ENCODE measurements around the gene MAPK8. TPM values are rescaled to one million over a fixed set of nuclear protein-coding genes. Genes with fewer than 3 reads are reported as not detected.
"Not testable (repeated sequence)": the region's sequence is repeated elsewhere in the genome, so short reads cannot be mapped to it uniquely, and the experiment has no call there.

Gene MAPK8
- total RNA-seq, 2 donors from 2014 or later = 39.3 to 74.4 TPM

DNA sequence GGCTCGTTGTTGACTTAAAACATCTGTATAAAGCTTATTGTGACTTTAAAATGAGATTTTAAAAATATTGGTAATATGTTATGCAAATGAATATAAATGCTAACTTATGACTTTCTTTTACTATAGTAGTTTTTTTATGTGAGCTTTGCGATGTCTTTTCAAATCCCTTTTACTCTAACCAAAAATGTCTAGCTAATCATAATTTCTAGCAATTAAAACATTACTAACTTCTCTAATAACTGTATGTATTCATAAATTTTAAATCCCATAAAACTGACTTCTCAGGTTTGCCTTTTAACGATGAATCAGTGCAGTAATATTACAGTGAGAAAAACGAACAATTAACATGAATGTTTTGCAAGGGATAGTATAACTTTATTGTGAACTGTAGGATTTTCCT lies 113.2 kb downstream of the MAPK8 start:
- no peaks in the 10 kb centered on the region for H3K9me3 ChIP-seq
- TF ChIP-seq, protein P1, sequence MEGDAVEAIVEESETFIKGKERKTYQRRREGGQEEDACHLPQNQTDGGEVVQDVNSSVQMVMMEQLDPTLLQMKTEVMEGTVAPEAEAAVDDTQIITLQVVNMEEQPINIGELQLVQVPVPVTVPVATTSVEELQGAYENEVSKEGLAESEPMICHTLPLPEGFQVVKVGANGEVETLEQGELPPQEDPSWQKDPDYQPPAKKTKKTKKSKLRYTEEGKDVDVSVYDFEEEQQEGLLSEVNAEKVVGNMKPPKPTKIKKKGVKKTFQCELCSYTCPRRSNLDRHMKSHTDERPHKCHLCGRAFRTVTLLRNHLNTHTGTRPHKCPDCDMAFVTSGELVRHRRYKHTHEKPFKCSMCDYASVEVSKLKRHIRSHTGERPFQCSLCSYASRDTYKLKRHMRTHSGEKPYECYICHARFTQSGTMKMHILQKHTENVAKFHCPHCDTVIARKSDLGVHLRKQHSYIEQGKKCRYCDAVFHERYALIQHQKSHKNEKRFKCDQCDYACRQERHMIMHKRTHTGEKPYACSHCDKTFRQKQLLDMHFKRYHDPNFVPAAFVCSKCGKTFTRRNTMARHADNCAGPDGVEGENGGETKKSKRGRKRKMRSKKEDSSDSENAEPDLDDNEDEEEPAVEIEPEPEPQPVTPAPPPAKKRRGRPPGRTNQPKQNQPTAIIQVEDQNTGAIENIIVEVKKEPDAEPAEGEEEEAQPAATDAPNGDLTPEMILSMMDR (IDR thresholded peaks at IDR 0.05) = no peak
- TF ChIP-seq POLR2AphosphoS5 (IDR thresholded peaks at IDR 0.05) (no peak), POLR2A (IDR thresholded peaks at IDR 0.05) (no peak)
- H3K36me3 ChIP-seq = no peaks in the 10 kb centered on the region
- 84% methylated on average over 4 of the region's 4 CpGs for WGBS
- no peaks in the 10 kb centered on the region for H3K4me1 ChIP-seq (replicated peaks)
- no peak for DNase-seq (ENCODE audit: low spot score)
- H3K27ac ChIP-seq = no peak overlapping the region
- intact Hi-C loops (cut with DNase I) = no loop called here
- no peak overlapping the region for H3K4me3 ChIP-seq
- no peaks in the 10 kb centered on the region for H3K27me3 ChIP-seq (replicated peaks; ENCODE audit: insufficient read depth)

DNA sequence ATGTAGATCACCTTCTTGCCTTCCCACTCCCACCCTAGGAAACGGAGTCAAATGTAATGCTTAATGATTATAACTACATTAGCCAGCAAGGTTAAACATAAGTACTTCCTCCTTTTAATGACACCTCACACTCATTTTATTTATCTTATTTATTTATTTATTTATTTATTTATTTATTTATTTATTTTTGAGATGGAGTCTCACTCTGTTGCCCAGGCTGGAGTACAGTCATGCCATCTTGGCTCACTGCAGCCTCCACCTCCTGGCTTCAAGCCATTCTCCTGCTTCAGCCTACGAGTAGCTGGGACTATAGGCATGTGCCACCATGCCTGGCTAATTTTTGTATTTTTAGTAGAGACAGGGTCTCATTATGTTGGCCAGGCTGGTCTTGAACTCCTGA lies 115.4 kb downstream of the MAPK8 start:
- intact Hi-C loops (cut with DNase I); H3K4me1 ChIP-seq (replicated peaks); H3K27me3 ChIP-seq (replicated peaks; ENCODE audit: insufficient read depth); H3K9me3 ChIP-seq; DNase-seq (ENCODE audit: low spot score); H3K4me3 ChIP-seq; H3K36me3 ChIP-seq; H3K27ac ChIP-seq: not testable (repeated sequence)
- 83% methylated on average over 2 of the region's 2 CpGs for WGBS

GRCh38 chr10:48423884-48424283 lies 117.4 kb downstream of the MAPK8 start:
- TF ChIP-seq, protein P1 (IDR thresholded peaks at IDR 0.05) = no peak
- TF ChIP-seq POLR2AphosphoS5 (IDR thresholded peaks at IDR 0.05) = no peak
- TF ChIP-seq POLR2A (IDR thresholded peaks at IDR 0.05) = no peak
- intact Hi-C loops (cut with DNase I) = no loop called here
- Histone ChIP-seq H3K4me1 (replicated peaks) (no peaks in the 10 kb centered on the region), H3K27ac (no peak overlapping the region), H3K27me3 (replicated peaks; ENCODE audit: insufficient read depth) (no peaks in the 10 kb centered on the region), H3K4me3 (no peak overlapping the region), H3K36me3 (no peaks in the 10 kb centered on the region), H3K9me3 (no peaks in the 10 kb centered on the region)
- 92% methylated on average over 4 of the region's 4 CpGs for WGBS
- no peak for DNase-seq (ENCODE audit: low spot score)

DNA sequence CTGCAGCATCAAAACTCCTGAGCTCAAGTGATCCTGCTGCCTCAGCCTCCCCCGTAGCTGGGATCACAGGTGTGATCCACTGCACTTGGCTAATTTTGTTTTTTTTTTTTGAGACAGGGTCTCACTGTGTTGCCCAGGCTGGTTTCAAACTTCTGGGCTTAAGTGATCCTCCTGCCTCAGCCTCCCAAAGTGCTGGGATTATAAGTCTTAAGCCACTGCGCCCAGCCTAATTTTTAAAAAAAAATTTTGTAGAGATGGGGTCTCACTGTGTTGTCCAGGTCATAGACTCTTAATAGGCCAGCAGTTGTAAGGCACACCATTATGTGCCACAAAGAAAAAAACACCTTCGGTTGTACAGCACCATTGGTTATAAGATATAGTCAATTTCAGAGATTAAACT lies 122.4 kb downstream of the MAPK8 start:
- intact Hi-C loops (cut with DNase I) = no loop called here
- no peaks in the 10 kb centered on the region for H3K4me1 ChIP-seq (replicated peaks)
- no peak overlapping the region for H3K27ac ChIP-seq
- H3K9me3 ChIP-seq = no peaks in the 10 kb centered on the region
- no peak for TF ChIP-seq POLR2A (IDR thresholded peaks at IDR 0.05)
- TF ChIP-seq, protein P1 (IDR thresholded peaks at IDR 0.05) = no peak
- no peak for TF ChIP-seq POLR2AphosphoS5 (IDR thresholded peaks at IDR 0.05)
- WGBS = 97% methylated on average over 3 of the region's 3 CpGs
- no peak overlapping the region for H3K4me3 ChIP-seq
- H3K36me3 ChIP-seq = no peaks in the 10 kb centered on the region
- DNase-seq (ENCODE audit: low spot score) = no peak
- no peaks in the 10 kb centered on the region for H3K27me3 ChIP-seq (replicated peaks; ENCODE audit: insufficient read depth)

DNA sequence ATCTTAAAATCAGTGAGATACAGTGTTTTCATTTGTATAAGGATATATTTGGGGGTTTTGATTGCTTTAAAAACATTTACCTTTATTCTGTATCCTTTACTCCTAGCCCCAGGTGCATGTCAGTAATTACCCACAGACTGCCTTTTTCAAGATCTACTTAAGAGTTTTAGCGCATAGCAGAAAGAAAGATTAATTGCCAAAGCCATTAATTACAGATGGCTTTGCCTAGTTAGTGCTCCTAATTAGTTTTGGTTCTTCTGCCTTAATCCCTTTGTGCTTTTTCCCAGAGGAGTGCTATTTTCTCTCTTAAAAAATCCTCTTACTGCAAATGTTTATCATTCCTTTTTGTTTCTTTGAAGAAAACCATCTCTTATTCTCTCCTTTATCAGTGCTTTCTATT lies 122.8 kb downstream of the MAPK8 start:
- 98% methylated on average over 1 of the region's 1 CpG for WGBS
- TF ChIP-seq POLR2AphosphoS5 (IDR thresholded peaks at IDR 0.05) (no peak), POLR2A (IDR thresholded peaks at IDR 0.05) (no peak)
- TF ChIP-seq, protein P1 (IDR thresholded peaks at IDR 0.05) = no peak
- no peak overlapping the region for H3K4me3 ChIP-seq
- intact Hi-C loops (cut with DNase I) = no loop called here
- no peaks in the 10 kb centered on the region for H3K27me3 ChIP-seq (replicated peaks; ENCODE audit: insufficient read depth)
- no peaks in the 10 kb centered on the region for H3K9me3 ChIP-seq
- no peaks in the 10 kb centered on the region for H3K4me1 ChIP-seq (replicated peaks)
- no peak for DNase-seq (ENCODE audit: low spot score)
- no peak overlapping the region for H3K27ac ChIP-seq
- no peaks in the 10 kb centered on the region for H3K36me3 ChIP-seq
